Measurements from ENCODE around the gene BICDL2. TPM values are rescaled to one million over a fixed set of nuclear protein-coding genes. Genes with fewer than 3 reads are reported as not detected.

Gene BICDL2
- total and polyA plus RNA-seq, 2 donors (not counting 3 experiments of a cell fraction or from before 2014, with no cell fraction given): not detected

DNA sequence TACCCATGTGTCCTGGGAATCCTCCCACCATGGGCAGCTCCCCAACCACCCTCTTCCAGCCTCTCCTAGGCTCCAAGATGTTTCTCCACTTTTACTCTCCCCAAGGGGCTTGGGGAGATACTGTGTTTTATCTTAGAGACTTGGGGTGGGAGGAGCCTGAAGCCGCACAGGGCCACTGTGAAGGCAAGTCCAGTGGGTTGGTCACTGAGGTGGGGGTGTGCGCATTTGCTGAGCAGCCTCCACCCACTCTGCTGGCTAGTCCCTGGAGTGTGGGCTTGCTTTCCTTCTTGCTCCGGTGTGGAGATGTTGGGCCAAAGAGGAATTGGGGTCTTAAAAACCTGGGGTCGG is 28.1 kb downstream of the BICDL2 start:
- Histone ChIP-seq H2AFZ (ENCODE audit: low read depth, low read length) (no peak overlapping the region), H3K27me3 (ENCODE audit: control insufficient read depth in 2 of 2, insufficient read depth in 2 of 2, low read length in 2 of 2) (peaks cover 19 to 20% of the 10 kb centered on the region in 2 experiments), H3K4me1 (ENCODE audit: control insufficient read depth, extremely low read depth, insufficient read depth, low read length) (peaks cover 16% of the 10 kb centered on the region), H3K9me1 (replicated peaks; ENCODE audit: control insufficient read depth, extremely low read depth, insufficient read depth, low read length) (no peaks in the 10 kb centered on the region), H3K27ac (ENCODE audit: insufficient read depth, low read depth, low read length) (no peak overlapping the region), H4K20me1 (replicated peaks; ENCODE audit: control insufficient read depth, extremely low read depth, insufficient read depth, low read length) (no peaks in the 10 kb centered on the region), H3K79me2 (ENCODE audit: control insufficient read depth, insufficient read depth, low read length) (no peaks in the 10 kb centered on the region), H3K9ac (replicated peaks; ENCODE audit: extremely low read depth, insufficient read depth, low read length) (no peak overlapping the region), H3K4me3 (replicated peaks in 1 of 3; ENCODE audit: insufficient read depth in 1 of 3, low read depth in 1 of 3, low read length in 3 of 3) (no peak overlapping the region), H3K4me2 (ENCODE audit: insufficient read depth, low read length) (no peak overlapping the region), H3K9me3 (replicated peaks; ENCODE audit: control insufficient read depth, insufficient read depth, low read length) (no peaks in the 10 kb centered on the region), H3K36me3 (ENCODE audit: control insufficient read depth in 2 of 2, extremely low read depth in 1 of 2, insufficient read depth in 2 of 2, low read length in 2 of 2) (no peaks in the 10 kb centered on the region)
- dilution Hi-C loops (cut with MboI; ENCODE audit: extremely low pct_ligation_motif_present, low sequenced_read_pairs) (no loop called here), intact Hi-C loops (cut with micrococcal nuclease) (no loop called here)
- TF ChIP-seq, protein P1, sequence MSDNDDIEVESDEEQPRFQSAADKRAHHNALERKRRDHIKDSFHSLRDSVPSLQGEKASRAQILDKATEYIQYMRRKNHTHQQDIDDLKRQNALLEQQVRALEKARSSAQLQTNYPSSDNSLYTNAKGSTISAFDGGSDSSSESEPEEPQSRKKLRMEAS (IDR thresholded peaks at IDR 0.05; ENCODE audit: insufficient read depth, insufficient read length): no peak
- TF ChIP-seq JUN (IDR thresholded peaks at IDR 0.05; ENCODE audit: borderline replicate concordance, insufficient read depth, insufficient read length, low read depth) (no peak), EZH2 (IDR thresholded peaks at IDR 0.05; ENCODE audit: borderline replicate concordance, low read depth, low read length, severe bottlenecking) (no peak), FOS (IDR thresholded peaks at IDR 0.05; ENCODE audit: borderline replicate concordance, insufficient read depth, low read length) (no peak), MYC (IDR thresholded peaks at IDR 0.05; ENCODE audit: low read depth, low read length) (no peak), GATA2 (IDR thresholded peaks at IDR 0.05; ENCODE audit: insufficient read depth, insufficient read length, low read depth, low read length) (no peak)
- CTCF ChIA-PET: interaction anchor here (1.7 to 1.8 kb wide), 3 partner anchors 11 to 23 kb away, joined by 6 to 10 read pairs (median 8); partner anchors contain the start of gene TNFRSF12A
- FAIRE-seq (no peak), DNase-seq (ENCODE audit: low read depth, low spot score) (no peak)
- no TSS peak for BruUV-seq (replicated peaks)
- POLR2A ChIA-PET: interaction anchor here (1.8 kb wide), 1 partner anchor 12 kb away, joined by 11 read pairs; the partner anchor contains the start of gene TNFRSF12A
